Astrocyte of the spinal cord (primary cell): ENCODE data around the gene RPP25.

Source experiments
- DNase-seq: peaks from one replicate; pipeline ENCODE4 v3.0.0; 2011; ENCODE audit warnings: low read depth, low spot score
- H3K4me3 ChIP-seq: 2 replicates; pipeline ENCODE4 v1.5.1; 2011; ENCODE audit warnings: low read depth, mild to moderate bottlenecking, low read length, moderate library complexity
- in situ Hi-C: cut with HindIII; loops from 2 replicates; pipeline ENCODE4 v1.10.0; 2017; ENCODE audit warnings: low sequenced_read_pairs
- TF ChIP-seq, protein P1 (sequence below): IDR thresholded peaks from 2 replicates; pipeline ENCODE4 v1.5.1; 2012; ENCODE audit warnings: low read depth, mild to moderate bottlenecking, low read length, inconsistent platforms

RPP25 gene

DNA sequence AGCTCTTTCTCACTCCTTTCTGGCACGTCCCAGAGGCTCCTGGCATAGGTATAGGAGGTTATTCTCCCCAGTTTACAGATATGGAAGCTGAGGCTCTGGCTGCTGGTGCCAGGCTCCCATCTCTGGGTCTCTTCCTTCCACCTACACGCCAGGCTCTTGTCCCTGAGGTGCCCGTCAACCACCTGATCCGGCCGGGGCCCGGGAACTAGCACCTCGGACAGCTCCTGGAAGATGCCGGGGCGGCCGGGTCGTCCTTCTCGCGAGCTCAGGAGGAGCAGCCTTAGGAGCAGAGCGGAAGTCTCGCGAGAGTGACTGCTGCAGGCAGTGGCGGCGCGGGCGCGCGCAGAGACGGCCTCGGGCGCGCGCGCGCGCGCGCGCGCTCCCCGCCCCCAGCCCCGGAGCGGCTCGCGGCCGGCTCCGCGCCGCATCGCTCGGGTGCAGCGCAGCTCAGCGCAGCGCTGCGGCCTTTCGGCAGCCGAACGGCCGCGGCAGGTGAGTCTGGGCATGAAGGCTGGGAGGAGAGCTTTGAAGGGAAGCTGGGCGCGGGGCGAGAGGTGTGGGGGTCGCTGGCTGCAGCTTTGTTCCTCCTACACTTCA, 38.7 kb upstream of the RPP25 start, which contains the start of gene SCAMP5:
SCAMP5 (plus strand) TSS at position 382 of the 597 bp plus-strand sequence. CDS start 16,277 bp downstream, outside the sequence.
- peak; percentile 82 for DNase-seq
- peak within 1 kb of the TSS; percentile 61 for H3K4me3 ChIP-seq
- TF ChIP-seq, protein P1, sequence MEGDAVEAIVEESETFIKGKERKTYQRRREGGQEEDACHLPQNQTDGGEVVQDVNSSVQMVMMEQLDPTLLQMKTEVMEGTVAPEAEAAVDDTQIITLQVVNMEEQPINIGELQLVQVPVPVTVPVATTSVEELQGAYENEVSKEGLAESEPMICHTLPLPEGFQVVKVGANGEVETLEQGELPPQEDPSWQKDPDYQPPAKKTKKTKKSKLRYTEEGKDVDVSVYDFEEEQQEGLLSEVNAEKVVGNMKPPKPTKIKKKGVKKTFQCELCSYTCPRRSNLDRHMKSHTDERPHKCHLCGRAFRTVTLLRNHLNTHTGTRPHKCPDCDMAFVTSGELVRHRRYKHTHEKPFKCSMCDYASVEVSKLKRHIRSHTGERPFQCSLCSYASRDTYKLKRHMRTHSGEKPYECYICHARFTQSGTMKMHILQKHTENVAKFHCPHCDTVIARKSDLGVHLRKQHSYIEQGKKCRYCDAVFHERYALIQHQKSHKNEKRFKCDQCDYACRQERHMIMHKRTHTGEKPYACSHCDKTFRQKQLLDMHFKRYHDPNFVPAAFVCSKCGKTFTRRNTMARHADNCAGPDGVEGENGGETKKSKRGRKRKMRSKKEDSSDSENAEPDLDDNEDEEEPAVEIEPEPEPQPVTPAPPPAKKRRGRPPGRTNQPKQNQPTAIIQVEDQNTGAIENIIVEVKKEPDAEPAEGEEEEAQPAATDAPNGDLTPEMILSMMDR, result no peak
- in situ Hi-C loops, result no loop called here

DNA sequence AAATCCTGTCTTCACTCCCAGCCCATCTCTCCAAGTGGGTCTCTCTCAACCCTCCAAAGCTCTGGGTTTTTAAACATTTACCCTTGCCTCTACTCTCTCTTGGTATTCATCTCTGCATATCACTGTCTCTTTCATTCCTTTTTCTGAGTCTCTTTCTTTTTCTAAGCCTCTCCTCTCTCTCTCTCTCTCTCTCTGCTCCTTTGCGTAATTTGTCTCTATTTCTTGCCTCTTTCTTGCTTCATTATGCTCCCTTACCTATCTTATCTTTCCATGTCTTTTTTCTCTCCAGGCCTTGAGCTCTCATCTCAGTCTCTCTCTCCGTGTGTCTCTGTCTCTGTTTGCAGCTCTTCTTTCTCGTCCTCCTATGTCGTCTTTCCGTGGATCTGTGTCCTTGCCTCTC, 38.1 kb upstream of the RPP25 start:
- no peak for DNase-seq
- in situ Hi-C loops, result no loop called here
- TF ChIP-seq, protein P1, result no peak
- no peak overlapping the region for H3K4me3 ChIP-seq

DNA sequence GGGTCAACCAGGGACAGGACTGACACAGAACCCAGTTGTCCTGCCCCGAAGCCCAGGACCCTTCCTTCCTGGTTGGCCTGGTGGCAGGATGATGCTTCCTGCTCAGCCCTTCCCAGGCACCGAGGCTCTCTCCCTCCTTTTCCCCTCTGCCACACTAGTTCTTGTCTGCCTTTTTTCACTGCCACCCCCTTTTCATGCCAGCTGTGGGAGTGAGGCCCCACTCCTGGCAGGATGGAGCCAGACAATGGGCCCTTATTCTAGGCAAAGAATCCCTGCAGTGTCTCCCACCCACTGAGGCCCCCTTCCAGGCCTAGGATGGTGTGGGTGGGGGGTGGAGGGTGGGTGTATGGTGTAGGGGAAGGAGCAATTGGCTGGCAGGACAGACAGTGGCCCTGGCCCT, 37.7 kb upstream of the RPP25 start:
- TF ChIP-seq, protein P1, result no peak
- no peak for DNase-seq
- H3K4me3 ChIP-seq, result no peak overlapping the region
- in situ Hi-C loops, result no loop called here

DNA sequence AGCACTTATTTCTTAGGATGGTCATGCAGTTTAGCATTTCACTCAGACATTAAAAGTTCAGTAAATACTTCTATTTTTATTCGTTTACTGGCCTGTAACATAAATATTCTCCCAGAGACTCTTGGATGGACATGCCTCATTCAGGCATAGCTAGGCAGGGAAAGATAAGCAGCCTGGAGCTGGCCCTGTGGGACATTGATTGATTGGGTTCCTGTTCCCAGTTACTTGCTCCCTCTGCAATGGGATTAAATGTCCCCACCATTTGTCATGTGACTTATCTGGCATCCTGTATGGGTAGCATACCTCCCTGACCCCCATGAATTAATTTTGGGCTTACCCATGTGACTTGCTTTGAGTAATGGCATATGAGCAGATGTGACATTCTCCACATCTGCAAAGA, 36.0 kb upstream of the RPP25 start:
- in situ Hi-C loops, result no loop called here
- no peak for DNase-seq
- TF ChIP-seq, protein P1, result no peak
- no peak overlapping the region for H3K4me3 ChIP-seq

DNA sequence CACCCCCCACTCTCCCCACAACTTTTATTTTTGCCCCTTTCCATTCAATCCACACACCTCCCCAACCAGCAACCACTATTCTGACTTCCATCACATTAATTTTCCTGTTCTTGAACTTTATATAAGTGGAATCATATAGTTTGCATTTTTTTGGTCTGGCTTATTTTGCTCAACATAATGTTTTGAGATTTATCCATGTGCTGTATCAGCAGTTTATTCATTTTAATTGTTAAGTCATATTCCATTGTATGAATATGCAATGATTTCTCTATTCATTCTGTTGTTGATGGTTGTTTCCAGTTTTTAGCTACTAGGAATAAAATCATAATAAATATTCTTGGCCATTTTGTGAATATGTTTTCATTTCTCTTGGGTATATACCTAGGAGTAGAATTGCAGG, 33.0 kb upstream of the RPP25 start:
- no peak for DNase-seq
- H3K4me3 ChIP-seq, result no peak overlapping the region
- TF ChIP-seq, protein P1, result no peak
- in situ Hi-C loops, result no loop called here

DNA sequence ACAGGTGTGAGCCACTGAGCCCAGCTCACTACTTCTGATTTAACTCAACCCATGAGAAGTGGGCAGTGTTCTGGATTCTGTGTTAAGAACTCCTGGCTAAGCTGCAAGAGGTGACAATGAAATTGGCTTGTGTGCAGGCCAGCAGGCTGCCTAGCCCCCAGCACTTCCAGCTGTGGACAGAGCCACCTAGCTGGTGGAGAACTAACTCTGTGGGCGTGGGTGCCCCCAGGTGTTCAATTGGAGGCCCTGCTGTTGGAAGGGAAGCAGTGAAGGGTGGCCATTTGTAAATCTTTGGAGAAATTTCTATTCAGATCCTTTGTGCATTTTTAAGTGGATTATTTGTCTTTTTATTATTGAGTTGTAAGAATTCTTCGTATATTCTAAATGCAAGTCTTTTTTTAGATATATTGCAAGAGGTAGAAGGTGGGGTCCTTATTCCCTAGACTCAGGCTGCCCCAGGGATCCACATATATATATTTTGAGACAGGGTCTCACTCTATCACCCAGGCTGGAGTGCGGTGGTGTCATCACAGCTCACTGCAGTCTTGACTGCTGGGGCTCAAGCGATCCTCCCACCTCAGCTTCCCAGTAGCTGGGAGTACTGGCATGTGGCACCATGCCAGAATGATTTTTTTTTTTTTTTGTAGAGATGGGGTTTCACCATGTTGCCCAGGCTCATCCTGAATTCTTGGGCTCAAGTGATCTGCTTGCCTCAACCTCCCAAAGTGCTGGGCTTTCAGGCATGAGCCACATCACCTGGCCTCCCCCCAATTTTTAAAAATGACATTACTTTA, 31.6 kb upstream of the RPP25 start:
- DNase-seq, result peak; percentile 6
- TF ChIP-seq, protein P1, result peak; percentile 43
- no peak overlapping the region for H3K4me3 ChIP-seq
- in situ Hi-C loops, result no loop called here
